Right renal pelvis (tissue), 4 donors: ENCODE measurements around the gene NUP98. TPM values are rescaled to one million over a fixed set of nuclear protein-coding genes. Genes with fewer than 3 reads are reported as not detected.
"Not testable (repeated sequence)": the region's sequence is repeated elsewhere in the genome, so short reads cannot be mapped to it uniquely, and the experiment has no call there.

Experiments used
- DNase-seq, 4 donors: peaks; one replicate each; pipeline ENCODE4 v3.0.0-alpha.2; 2013; ENCODE audit warnings: low read depth in 4 of 4, low spot score in 3 of 4, missing footprints in 1 of 4
- polyA plus RNA-seq, 4 donors: library from polyadenylated mRNA; unstranded; fragments of 120-200 nt; gene quantifications; one replicate each; pipeline ENCODE4 v1.2.1, GENCODE V29; 2013; ENCODE audit not compliant: insufficient read length in 4 of 4

NUP98 gene
- polyA plus RNA-seq, 4 donors, result 60.2 to 63.0 (median 61.3) TPM

- DNase-seq, result no peak
These were observed 118.3 kb downstream of the NUP98 start for GRCh38 chr11:3679077-3679476.

GRCh38 chr11:3675971-3676370 is 121.4 kb downstream of the NUP98 start:
- no peak for DNase-seq

DNA sequence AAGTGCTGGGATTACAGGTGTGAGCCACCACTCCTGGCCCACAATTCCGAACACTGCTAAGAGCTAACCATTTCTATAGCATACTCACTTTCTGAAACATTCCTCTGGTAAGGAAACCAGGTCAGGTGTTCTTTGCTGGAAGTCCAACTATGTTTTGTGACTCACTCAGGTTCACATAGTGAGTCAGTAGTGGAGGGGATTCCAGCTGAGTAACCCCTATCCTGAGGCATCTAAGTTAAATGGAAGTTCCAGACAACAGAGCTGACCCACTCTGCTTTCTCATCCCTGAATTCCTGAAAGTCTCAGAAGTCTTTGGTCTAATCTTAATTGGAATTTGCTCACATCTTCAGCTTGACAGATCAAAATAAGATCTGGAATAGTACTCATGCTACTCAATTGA is 123.2 kb downstream of the NUP98 start:
- DNase-seq, result no peak

GRCh38 chr11:3671334-3672254 is 125.8 kb downstream of the NUP98 start, which contains the start of gene CHRNA10:
TSS of gene CHRNA10 (minus strand) at chr11:3671384. CDS start at chr11:3671312, 72 bp downstream.
- peak in 2 of 4 donors; percentile 4 to 6 for DNase-seq

- DNase-seq, result no peak
These were observed 127.6 kb downstream of the NUP98 start for GRCh38 chr11:3669742-3670183.

GRCh38 chr11:3669128-3669527 is 128.2 kb downstream of the NUP98 start:
- no peak for DNase-seq

DNA sequence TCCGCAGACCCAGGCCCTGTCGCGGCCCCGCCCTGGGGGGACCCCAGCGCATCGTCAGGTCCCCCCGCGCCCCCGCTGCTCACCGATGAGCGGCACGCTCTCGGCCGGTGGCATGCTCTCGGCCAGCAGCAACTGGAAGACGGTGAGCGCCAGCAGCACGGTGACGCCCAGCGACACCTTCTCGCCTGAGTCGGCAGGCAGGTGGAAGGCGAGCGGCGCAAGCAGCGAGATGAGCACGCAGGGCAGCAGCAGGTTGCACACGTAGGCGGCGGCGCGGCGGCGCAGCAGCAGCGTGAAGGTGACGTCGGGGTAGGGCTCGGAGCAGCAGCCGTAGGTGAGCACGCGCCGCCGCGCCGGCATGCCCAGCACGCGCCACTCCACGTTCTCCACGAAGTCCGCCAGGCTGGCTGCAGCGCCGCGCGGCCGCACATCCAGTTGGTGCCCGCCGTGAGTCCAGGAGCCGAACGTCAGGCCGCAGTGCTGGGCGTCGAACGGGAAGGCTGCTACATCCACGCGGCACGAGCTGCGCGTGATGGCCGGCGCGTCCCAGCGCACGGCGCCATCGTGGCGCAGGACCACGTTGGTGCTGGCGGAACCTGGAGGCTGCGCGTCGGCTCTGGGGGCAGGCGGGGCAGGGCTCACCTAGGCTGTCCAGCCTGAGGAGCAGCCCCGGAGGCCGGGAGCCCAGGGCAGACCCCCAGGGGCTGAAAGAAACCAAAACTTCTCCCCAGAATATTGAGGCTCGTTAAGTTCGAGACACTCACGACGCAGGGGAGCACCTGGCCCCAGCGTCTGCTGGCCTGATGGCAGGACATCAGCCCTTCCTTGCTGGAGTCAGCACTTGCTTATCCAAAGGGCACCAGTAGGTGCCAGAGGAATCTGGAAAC is 130.0 kb downstream of the NUP98 start:
- DNase-seq, result no peak

- no peak for DNase-seq
These were observed 131.3 kb downstream of the NUP98 start for GRCh38 chr11:3666023-3666530.

DNA sequence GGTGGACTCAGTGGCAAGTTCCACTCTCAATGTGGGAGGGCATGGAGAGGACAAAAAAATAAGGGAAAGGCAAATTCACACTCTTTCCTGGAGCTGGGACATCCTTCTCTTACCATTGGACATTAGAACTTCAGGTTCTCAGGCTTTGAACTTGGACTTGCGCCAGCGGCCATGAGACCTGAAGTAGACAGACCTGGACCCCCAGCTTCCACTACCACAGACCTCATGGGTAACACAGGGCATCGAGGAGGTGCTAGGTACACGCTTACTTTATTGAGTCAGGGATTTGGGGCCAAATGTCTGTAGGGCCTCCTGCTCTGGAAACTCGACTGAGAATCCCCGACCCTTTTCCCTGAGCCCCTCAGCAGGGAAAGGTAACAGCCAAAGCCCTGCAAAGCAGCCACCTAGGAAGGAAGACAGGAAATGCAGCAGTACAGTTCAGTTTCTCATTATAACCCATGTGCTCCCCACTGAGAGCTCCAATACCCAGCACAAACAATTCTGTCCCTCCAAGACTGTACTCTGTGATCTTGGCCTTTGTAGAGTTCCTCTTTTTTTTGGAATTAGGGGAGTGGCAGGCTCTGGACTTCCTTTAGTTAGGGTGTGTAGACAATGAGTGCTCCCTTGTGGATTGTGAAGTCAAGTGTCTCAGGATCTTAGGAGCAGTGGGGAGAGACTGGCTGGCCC is 131.9 kb downstream of the NUP98 start:
- DNase-seq, result no peak

DNA sequence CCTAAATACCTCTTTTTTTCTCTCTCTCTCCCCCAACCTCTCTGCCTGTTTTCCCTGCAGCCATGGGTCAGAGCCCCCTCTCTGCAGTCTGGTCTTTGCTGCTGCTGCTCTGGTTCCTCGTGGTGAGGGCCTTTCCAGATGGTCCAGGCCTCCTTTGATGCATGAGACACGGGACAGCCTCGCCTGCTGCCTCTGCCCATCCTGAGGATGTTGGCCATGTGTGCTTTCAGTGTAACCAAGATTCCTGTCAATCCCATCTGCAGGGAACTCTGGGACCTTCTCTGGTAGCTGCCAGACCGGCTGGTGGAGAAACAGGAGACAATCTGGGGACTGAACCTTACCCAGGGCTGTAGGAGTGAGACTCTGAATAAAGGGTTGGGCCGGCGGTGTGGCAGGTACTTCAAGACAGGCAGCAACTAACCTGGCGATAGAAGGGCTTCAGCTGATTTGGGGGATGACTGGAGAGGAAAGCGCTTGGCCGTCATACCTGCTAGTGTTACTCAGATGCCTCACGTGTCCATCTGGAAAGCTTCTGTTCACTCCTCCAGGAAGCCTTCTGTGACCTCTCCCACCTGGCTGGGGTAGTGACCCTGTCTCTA is 133.2 kb downstream of the NUP98 start:
- no peak for DNase-seq

DNA sequence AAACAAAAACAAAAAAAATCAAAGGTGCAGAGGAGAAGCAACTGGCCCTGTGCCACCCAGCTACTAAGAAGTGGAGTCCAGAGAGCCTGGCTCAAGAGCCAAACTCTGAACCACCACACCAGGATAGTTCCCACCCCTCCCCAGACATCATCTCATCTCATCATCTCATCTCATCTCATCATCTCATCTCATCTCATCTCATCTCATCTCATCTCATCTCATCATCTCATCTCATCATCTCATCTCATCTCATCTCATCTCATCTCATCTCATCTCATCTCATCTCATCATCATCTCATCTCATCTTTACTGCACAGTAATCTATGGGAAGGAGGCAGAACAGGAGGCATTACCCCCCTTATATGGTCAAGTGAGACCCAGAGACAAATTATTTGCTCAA is 134.5 kb downstream of the NUP98 start:
- DNase-seq, result no peak

DNA sequence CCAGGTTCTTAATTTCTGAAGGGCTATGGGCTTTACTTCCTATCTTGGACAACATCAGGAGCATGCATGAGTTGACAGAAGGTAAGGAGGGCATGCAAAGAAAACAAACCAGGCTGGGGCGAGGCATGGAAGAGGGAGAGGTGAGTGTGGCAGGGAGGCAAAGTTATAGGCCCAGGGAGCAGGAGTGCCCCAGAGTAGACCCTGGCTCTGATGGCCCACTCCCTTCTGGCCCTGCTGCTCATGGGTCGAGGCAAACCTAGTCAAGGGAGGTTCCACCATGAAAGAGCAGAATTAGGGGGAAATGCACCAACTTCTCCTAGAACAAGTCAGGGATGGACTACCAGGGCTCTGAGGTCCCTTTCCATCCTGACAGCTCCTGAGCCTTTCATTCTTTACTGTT is 136.4 kb downstream of the NUP98 start:
- no peak for DNase-seq

DNA sequence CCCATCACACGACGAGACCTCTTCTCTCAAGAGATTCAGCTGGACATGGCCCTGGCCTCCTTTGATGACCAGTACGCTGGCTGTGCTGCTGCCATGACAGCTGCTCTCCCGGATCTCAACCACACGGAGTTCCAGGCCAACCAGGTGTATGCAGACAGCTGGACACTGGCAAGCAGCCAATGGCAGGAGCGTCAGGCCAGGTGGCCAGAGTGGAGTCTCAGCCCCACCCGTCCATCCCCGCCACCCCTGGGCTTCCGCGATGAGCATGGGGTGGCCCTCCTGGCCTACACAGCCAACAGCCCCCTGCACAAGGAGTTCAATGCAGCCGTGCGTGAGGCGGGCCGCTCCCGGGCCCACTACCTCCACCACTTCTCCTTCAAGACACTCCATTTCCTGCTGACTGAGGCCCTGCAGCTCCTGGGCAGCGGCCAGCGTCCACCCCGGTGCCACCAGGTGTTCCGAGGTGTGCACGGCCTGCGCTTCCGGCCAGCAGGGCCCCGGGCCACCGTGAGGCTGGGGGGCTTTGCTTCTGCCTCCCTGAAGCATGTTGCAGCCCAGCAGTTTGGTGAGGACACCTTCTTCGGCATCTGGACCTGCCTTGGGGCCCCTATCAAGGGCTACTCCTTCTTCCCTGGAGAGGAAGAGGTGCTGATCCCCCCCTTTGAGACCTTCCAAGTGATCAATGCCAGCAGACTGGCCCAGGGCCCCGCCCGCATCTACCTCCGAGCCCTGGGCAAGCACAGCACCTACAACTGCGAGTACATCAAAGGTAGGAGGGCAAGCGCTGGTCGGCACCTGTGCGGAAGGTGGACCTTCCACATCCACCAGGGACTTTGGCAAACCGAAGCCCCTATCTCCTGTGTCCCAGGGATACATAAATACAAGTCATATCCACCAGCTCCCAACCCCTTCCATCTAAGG is 137.5 kb downstream of the NUP98 start:
- no peak for DNase-seq

- no peak for DNase-seq
These were observed 139.1 kb downstream of the NUP98 start for GRCh38 chr11:3658252-3658651.

- not testable (repeated sequence) for DNase-seq
These were observed 140.0 kb downstream of the NUP98 start for GRCh38 chr11:3657331-3657730.

- DNase-seq, result no peak
These were observed 141.8 kb downstream of the NUP98 start for GRCh38 chr11:3655547-3655946.

DNA sequence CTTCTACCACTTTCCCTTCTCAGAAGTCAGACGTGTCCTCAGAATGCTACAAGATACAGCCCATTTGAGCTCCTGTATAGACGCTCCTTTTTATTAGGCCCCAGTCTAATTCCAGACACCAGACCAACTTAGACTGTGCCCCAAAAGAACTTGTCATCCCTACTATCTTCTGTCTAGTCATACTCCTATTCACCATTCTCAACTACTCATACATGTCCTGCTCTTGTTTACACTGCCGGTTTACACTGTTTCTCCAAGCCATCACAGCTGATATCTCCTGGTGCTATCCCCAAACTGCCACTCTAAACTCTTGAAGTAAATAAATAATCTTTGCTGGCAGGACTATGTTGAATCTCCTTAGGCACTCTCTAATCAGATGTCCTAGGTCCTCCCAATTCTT is 144.8 kb downstream of the NUP98 start:
- DNase-seq, result not testable (repeated sequence)

GRCh38 chr11:3649374-3649773 is 148.0 kb downstream of the NUP98 start:
- DNase-seq, result not testable (repeated sequence)

GRCh38 chr11:3648843-3649242 is 148.5 kb downstream of the NUP98 start:
- DNase-seq, result not testable (repeated sequence)
